Fibroblast of skin of right biceps (primary cell): Measurements from ENCODE around the gene TNS1.

ENCODE experiments used
- DNase-seq: peaks from one replicate; pipeline ENCODE4 v3.0.0-alpha.2; 2013

The TNS1 gene

DNA sequence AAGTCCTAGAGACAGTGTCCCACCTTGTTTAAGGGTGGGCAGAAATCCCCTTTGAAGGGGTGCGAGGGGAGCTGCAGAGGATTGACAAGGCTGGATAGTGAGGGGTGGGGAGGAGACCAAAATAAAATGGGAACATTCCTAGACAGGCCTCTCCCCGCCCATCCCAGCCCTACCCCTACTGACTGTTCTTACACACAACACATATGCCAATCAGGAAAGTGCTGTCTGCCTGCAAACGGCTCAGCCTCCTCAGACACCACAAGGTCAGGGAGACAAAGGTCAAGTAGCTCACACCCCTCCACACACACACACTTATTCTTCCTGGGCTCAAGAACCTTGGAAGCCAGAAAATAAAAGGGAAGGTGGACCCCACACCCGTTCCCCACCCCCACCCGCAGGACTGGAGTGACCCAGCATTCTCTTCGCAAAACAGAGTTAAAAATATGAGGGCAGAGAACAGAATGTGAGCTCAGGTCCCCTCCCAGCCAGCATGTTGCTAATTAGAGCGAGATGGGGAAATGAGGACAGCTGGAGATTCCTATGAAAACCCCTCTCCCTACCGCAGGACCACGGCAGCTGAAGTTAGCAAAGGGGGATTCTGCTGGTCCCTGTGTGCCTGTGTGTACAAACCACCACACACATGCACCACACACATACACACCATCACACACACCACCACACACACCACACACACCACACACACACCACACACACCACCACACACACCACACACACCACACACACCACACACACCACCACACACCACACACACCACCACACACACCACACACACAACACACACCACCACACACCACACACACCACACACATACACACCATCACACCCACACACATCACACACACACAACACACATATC, 197.8 kb downstream of the TNS1 start:
- DNase-seq, result no peak

DNA sequence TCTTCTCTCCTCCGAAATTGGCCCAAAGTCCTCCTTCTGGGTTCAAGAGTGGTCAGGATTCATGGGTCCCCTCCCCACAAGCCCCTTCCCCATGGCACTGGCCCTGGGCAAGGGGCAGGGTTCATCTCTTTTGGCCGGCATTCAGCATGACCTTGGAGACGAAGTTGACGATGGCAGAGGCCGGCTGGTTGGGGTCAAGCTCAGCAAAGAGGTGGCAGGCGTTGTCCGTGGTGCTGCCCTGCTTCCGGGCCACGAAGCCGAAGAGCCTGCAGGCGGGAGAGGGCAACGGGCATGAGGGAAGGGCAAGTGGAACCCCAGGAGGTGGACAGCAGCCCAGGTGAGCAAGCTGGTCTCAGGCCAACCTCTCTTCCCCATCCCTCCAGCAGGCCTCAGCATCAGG, 198.5 kb downstream of the TNS1 start:
- DNase-seq, result no peak

GRCh38 chr2:217803653-217803960, 199.2 kb downstream of the TNS1 start:
- DNase-seq, result no peak

- DNase-seq, result no peak
Observed at GRCh38 chr2:217802876-217803652, 199.7 kb downstream of the TNS1 start.

- no peak for DNase-seq
Observed at GRCh38 chr2:217802266-217802665, 200.5 kb downstream of the TNS1 start.

- DNase-seq, result no peak
Observed at GRCh38 chr2:217801711-217802110, 201.1 kb downstream of the TNS1 start.

- no peak for DNase-seq
Observed at GRCh38 chr2:217801115-217801531, 201.7 kb downstream of the TNS1 start.

DNA sequence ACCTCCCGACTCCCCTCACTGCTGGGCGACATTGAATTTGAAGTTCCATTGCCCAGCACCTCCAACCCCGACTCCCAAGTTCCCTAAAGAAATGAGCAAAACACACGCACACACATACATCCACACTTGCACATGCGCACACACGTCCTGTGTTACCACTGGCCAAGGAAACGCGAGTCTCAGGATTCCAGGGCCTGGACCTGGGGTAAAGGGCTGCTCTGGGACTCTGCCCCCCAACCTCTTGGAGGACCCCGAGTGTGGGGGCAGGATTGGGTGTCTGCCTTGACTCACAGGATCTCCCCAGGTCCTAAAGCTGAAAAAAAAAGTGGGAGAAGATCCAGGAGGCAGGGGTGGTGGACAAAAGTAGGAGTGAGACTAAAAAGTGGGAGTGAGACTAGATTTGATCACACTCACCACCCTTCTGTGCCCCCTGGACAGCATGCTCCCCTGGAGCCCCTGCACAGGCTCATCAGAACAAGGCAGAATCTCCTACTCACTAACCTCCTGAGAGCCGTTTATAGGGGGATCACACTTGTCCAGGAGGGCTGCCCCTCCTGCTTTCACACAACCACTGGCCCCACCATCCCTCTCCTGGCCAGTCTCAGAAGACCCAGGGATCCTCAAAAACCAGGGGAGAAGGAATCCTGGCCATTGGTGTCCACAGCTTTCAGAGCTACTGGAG, 202.2 kb downstream of the TNS1 start:
- DNase-seq, result no peak

DNA sequence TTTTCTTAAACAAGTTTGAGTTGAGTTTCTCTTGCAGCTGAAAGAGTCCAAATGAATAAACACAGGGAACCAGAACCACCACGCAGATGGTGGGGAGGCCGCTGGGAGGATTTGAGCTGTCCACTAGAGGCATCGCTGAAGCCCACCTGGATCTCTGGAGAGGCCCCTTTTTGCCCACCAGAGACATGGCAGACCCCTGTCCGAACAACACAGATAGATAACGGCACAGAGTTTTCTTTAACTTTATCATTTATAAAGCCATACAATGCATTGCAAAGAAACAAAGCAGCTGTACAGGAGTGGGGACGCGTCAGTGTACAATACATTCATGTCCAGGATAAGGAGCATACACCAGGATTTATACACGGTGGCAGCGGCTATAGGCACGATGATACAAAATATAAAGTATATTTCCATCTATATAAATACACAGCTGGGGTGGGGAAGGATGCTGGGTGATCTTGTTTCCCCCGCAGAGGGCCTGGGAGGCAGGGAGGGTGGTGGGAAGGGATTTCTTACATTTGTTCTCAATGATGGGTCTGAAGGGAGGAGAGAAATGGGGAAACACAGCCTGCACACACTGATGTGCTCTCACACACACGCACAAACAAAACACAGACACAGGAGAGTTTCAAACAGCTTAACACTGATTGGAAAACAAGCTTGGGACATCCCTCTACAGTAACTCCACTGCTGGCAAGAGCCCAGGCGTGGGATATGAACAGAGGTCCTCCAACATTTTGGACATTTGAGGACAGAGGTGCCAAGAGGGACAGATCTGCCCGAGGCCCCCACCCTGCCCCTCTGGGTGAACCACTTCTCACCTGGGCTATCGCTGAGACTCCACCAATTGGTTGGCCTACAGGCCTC, 203.0 kb downstream of the TNS1 start:
- no peak for DNase-seq

DNA sequence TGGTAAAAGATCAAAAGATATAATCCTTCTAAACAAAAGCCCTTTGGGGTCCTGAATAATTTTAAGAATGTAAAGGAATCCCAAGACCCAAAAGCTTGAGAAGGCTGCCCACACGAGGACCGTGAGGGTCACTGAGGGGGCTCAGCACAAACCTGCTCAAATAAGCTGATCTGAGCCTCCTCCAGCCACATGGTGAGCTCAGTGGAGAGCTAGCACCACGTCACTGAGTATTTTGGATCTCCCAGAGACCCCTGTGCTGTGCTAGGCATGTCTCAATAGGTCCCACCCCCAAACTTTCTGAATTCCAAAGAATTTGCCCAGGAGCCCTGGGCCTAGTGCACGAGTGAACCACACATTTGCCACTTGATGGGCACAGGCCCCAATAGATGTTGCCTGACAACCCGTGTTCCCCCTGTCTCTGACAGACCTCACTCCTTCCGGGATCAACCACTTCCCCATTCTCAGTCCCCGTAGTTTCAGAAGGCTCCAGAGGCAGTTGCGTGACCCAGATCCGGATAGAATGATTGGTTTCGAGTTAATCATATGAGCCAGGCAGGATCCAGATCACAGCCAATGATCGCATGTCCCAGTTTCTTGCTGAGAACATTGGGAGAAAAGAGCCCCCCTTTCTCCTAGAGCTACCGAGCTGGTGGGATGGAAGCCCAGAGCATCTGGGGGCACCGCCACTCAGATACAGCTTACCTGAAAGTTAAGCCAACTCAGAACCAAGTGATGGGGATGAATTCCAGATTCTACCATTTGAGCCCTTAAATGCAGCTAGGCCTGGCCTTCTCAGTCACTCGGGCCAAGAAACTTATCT, 203.8 kb downstream of the TNS1 start:
- no peak for DNase-seq

DNA sequence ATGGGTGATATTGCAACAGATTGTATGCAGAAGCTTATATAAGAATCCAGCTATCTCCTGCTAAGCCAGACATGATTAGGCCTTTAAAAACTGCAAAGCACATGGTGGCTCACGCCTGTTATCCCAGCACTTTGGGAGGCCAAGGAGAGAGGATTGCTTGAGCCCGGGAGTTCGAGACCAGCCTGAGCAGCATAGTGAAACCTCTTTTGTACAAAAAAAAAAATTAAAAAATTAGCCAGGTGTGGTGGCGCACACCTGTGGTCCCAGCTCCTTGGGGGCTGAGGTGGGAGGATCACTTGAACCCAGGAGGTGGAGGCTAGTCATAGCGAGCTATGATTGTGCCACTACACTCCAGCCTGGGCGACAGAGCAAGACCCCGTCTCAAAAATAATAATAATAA, 204.6 kb downstream of the TNS1 start:
- DNase-seq, result no peak

DNA sequence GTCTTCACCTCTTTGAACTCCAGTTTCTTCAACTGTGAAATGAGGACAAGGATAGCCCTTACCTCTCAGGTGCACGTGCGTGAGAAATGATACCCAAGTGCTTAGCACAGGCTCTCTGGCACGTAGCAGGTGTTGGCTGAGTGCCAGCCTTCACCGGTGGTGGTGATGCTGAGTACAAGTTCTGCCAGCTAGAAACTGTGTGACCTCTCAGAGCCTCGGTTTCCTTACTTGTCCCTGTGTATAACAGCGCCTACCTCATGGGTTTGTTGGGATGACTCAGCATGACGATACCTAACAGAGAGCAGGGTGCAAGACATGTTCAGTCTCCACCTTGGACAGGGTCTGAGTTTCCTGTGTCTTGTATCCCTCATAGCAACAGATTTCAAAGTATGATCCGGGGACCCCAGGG, 205.1 kb downstream of the TNS1 start:
- DNase-seq, result no peak

GRCh38 chr2:217797165-217797564, 205.6 kb downstream of the TNS1 start:
- no peak for DNase-seq

- peak; percentile 45 for DNase-seq
Observed at GRCh38 chr2:217795706-217796465, 206.9 kb downstream of the TNS1 start.

DNA sequence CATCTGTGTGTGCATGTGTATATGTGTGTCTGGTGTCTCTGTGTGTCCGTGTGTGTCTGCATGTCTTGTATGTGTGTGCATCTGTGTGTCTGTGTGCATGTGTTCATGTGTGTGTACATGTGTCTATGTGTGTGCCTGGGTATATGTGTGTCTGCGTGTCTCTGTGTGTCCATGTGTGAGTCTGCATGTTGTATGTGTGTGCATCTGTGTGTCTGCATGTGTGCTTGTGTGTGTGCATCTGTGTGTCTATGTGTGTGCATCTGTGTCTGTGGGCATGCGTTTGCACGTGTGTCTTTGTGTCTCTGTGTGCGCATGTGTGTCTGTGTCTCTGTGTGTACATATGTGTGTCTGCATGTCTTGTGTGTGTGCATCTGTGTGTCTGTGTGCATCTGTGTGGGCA, 207.7 kb downstream of the TNS1 start:
- DNase-seq, result no peak

DNA sequence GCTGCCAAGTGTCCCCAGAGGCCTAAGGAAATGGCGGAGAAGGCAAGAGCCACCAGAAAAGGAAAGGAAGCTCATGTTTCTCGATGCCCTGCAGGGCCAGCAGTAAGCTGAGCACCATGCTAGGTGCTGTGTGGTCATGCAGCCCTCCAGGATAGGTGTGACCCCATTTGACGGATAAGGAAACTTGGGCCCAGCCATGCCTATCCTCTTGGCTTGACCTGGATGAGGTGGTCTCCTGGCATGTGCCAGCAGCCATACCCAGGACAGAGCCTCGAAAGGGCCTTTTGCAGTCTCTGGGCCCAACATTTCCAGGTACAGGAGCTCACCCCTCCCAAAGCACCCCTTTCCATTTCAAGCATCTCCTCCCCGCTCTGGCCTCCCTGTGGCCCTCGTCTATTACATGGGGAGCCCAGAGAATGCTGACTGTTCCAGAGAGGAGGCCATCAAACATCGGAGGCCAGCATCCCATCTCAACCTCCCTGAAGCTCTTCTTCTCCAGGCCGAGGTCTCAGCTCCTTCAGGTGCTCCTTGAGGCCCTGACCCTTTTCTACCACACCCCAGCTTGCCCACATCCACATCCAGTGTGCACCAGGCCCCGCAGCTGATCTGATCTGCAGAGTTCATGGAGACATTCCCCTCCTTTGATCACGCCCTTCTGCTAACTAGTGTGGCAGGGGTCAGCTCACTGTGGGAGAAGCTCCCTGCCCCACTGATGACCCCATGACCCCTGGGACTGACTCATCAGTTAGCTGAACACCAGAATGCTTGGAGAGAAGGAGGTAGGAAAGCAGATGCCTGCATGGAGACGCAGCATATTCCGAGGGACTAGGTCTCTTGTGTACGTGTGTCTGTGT, 208.4 kb downstream of the TNS1 start:
- no peak for DNase-seq

DNA sequence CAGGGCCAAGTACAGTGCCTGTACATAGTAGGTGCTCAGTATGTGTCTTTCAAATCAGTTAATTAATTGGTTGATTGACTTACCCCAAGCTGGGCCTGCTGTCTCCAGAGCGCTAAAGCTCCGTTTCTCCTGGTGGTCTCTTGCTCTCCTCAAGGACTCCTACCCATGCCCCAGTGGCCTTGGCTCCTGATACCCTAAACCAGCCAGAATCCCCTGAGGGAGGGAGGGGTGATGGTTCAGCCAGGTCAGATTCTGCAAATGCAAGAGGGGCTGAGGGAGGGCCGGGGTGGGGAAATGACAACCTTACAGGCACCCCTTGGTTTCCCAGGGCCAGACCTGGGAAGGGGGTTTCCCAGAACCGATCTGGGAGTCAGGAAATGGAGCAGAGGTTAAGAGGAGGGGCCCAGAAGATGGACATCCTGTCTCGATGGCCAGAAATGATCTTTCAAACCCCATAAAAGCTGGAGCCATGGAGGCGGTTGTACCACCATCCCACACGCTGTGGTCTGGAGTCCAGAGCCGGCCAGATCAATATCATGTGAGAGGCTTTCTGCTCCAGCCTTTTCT, 209.1 kb downstream of the TNS1 start:
- DNase-seq, result no peak

DNA sequence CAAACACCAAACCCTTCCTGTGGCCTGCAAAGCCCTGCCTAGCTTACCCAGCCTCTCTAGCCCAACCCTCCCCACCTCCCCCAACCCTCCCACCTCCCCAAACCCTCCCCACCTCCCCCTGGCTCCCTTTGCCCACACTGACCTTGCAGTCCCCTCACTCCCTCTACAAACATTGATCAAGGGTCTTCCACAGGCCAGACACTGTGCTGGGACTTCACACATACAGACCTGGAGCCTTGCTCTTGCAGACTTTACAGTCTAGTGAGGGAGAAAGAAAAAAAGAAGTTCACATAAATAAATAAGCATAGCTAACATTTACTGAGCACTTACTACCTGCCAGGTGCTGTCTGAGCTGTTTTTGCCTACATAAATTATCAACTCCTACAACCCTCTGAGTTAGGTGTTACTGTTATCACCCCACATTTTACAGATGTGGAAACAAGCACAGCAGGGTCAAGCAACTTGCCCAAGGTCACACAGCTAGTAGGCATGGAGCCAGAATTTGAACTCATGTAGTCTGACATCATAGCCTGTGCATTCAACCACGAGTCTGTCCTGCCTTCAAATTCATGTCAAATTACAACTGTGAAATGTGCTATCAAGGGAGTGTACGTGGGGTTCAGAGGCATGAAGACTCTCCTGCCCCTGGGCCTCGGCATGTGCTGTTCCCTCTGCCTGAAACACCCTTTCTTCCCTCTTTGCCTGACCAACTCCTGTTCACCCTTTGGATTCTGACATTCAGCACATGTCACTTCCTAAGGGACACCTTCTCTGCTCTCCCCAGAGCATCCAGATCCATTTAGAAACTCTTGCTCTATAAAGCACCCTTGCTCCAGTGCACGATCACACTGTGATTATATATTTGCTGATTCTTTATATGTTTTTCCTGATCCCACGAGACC, 209.9 kb downstream of the TNS1 start:
- peak; percentile 29 for DNase-seq

DNA sequence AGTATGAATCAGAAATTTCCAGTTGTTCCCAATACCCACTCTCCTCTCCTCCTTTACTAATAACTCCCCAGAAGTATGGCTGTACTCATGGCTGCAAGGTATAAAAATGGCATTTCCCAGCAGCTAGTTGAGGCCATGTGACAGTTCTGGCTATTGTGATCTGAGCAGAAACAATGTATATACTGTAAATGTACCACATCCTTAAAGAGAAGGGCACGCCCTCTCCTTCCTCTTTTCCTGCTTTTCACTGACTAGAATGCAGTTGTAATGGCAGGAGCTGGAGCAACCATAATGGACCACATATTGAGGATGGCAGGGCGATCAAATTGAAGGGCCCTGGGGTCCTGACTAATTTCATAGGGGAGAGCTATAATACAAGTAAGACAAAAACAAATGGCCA, 211.2 kb downstream of the TNS1 start:
- DNase-seq, result no peak
